BJ (cell line): ENCODE results near the gene ISOC2. TPM values are rescaled to one million over a fixed set of nuclear protein-coding genes. Genes with fewer than 3 reads are reported as not detected.

Experiments
- CTCF ChIA-PET: fragments of 350-600 bp; formaldehyde crosslinking; extraction: SDS; loops from one replicate; lab custom pipeline; 2021; ENCODE audit warnings: antibody characterized with exemption, inconsistent platforms; lab: Yijun Ruan, JAX
- POLR2A ChIA-PET: fragments of 300-600 bp; sonication (Branson Sonifier 250); formaldehyde crosslinking; extraction: SDS; loops from one replicate; lab custom pipeline; 2021; ENCODE audit warnings: antibody characterized with exemption; lab: Charles Lee
- DNase-seq: peaks from one replicate; pipeline ENCODE4 v3.0.0-alpha.2; 2011; ENCODE audit warnings: low read depth
- H3K27me3 ChIP-seq: 2 replicates; pipeline ENCODE4 v1.6.0; 2011; ENCODE audit warnings: low read length; ENCODE audit not compliant: control insufficient read depth, insufficient read depth
- H3K36me3 ChIP-seq: 2 replicates; pipeline ENCODE4 v1.5.1; 2011; ENCODE audit warnings: low read length; ENCODE audit not compliant: control insufficient read depth, insufficient read depth
- H3K4me3 ChIP-seq: 2 replicates; pipeline ENCODE4 v1.5.1; 2011; ENCODE audit warnings: low read depth, mild to moderate bottlenecking, control low read depth, low read length
- CTCF ChIP-seq: IDR thresholded peaks from 2 replicates; pipeline ENCODE4 v1.5.1; 2011; ENCODE audit warnings: low read depth, mild to moderate bottlenecking, control low read depth, inconsistent platforms, low read length, moderate library complexity; ENCODE audit not compliant: insufficient read depth
- polyA plus RNA-seq: library from polyadenylated mRNA; depleted of rRNA; stranded (reverse); fragments of >200 nt; gene quantifications from 2 replicates; pipeline ENCODE4 v1.2.3, GENCODE V29; 2011

Gene ISOC2
- polyA plus RNA-seq, 1 experiment = 123 TPM

GRCh38 chr19:55443824-55444480 is 17.5 kb downstream of the ISOC2 start:
- Histone ChIP-seq H3K36me3 (no peaks in the 10 kb centered on the region), H3K27me3 (peaks cover 34% of the 10 kb centered on the region), H3K4me3 (no peak overlapping the region)
- POLR2A ChIA-PET = no interaction called here
- CTCF ChIA-PET = interaction anchor here (0.6 to 2.1 kb wide), 6 partner anchors 10 to 284 kb away, joined by 3 to 10 read pairs (median 4); partner anchors contain the start of gene ISOC2
- TF ChIP-seq CTCF = no peak
- DNase-seq = no peak

- no peak for TF ChIP-seq CTCF
- no peaks in the 10 kb centered on the region for H3K36me3 ChIP-seq
- ChIA-PET CTCF (interaction anchor here (1.0 to 2.1 kb wide), 3 partner anchors 10 to 25 kb away, joined by 4 to 10 read pairs (median 7); no protein-coding TSS in a partner anchor), POLR2A (no interaction called here)
- H3K4me3 ChIP-seq = no peak within 1 kb of the TSS
- DNase-seq = no peak
- H3K27me3 ChIP-seq = peaks cover 35% of the 10 kb centered on the region
Measured at GRCh38 chr19:55443045-55443823, 18.2 kb downstream of the ISOC2 start, which contains the start of gene SHISA7. TSS of gene SHISA7 (minus strand) at chr19:55443300. CDS start at chr19:55442863, 437 bp downstream.

GRCh38 chr19:55442372-55442961 is 19.0 kb downstream of the ISOC2 start:
- ChIA-PET POLR2A (no interaction called here), CTCF (no interaction called here)
- TF ChIP-seq CTCF = no peak
- no peaks in the 10 kb centered on the region for H3K36me3 ChIP-seq
- no peak overlapping the region for H3K4me3 ChIP-seq
- no peak for DNase-seq
- H3K27me3 ChIP-seq = peaks cover 35% of the 10 kb centered on the region

- Histone ChIP-seq H3K4me3 (no peak overlapping the region), H3K27me3 (peaks cover 35% of the 10 kb centered on the region), H3K36me3 (no peaks in the 10 kb centered on the region)
- ChIA-PET CTCF (no interaction called here), POLR2A (no interaction called here)
- no peak for DNase-seq
- no peak for TF ChIP-seq CTCF
Measured at GRCh38 chr19:55441692-55442321, 19.6 kb downstream of the ISOC2 start.
